Psoas muscle (tissue), 8 donors: Measurements from ENCODE around the gene OR13J1. TPM values are rescaled to one million over a fixed set of nuclear protein-coding genes. Genes with fewer than 3 reads are reported as not detected.

Experiments used
- ATAC-seq, 4 donors: fragments of 200-7000 bp; cut with Tn5 transposase; one replicate each; pipeline ENCODE4 v1.9.1; 2020; ENCODE audit warnings: moderate library complexity in 3 of 4, mild to moderate bottlenecking in 2 of 4
- DNase-seq, 2 donors: peaks; one replicate each; pipeline ENCODE4 v3.0.0-alpha.2; 2020
- H3K27ac ChIP-seq: fragments of 200-600 bp; one replicate; pipeline ENCODE4 v1.8.0; 2022
- H3K27me3 ChIP-seq, 3 donors: fragments of 200-600 bp in 1 of 3; one replicate each; pipeline versions ENCODE4 v1.6.1 to v1.8.0; 2013 to 2022; ENCODE audit warnings: low read length in 2 of 3, mild to moderate bottlenecking in 2 of 3, moderate library complexity in 1 of 3; ENCODE audit not compliant: insufficient read depth in 3 of 3
- H3K36me3 ChIP-seq, 2 donors: fragments of 200-600 bp in 1 of 2; one replicate each; pipeline versions ENCODE4 v1.6.1 to v1.8.0; 2013 to 2022; ENCODE audit warnings: low read depth in 1 of 2, mild to moderate bottlenecking in 1 of 2, moderate library complexity in 1 of 2; ENCODE audit not compliant: insufficient read depth in 1 of 2
- H3K4me1 ChIP-seq: fragments of 200-600 bp; one replicate; pipeline ENCODE4 v1.8.0; 2022
- H3K4me3 ChIP-seq: fragments of 200-600 bp; one replicate; pipeline ENCODE4 v1.8.0; 2022; ENCODE audit warnings: mild to moderate bottlenecking
- H3K9me3 ChIP-seq: fragments of 200-600 bp; one replicate; pipeline ENCODE4 v1.8.0; 2022
- CTCF ChIP-seq: fragments of 200-600 bp; IDR thresholded peaks from one replicate; pipeline ENCODE4 v1.8.0; 2022; ENCODE audit warnings: antibody characterized with exemption
- WGBS, 3 donors: extraction: QIAGEN DNeasy Blood & Tissue Kit; methylation state at CpG; one replicate each; pipeline versions ENCODE4 v1.1.6 to v1.1.7; 2013; 5-methylcytosine and 5-hydroxymethylcytosine counted together
- intact Hi-C, 2 donors: fragments of 100-400 bp; cut with DNase I; formaldehyde crosslinking; loops; one replicate each; pipeline versions ENCODE4 v1.11.0 to v1.14.2; 2022
- polyA plus RNA-seq, 3 donors: library from polyadenylated mRNA; stranded (reverse); fragments of 200-250 nt; gene quantifications; one replicate each; pipeline ENCODE4 v1.2.3, GENCODE V29; 2013
- total RNA-seq, 4 donors: library from RNA; stranded (reverse); fragmentation: NEBNext Ultra II Directional in 2 of 4; extraction: Animal tissue kit (Norgen Biotek cat#: 25700) in 2 of 4; gene quantifications; one replicate each; pipeline versions ENCODE4 v1.2.1 to v1.2.4, GENCODE V29; 2021 to 2023
- donor health status: healthy with polysubstance abuse.
- donor health status: DM: no; HTN: no; CAD: no; lungs with moderate emphysema.
- donor health status: Bipolar disorder and iron deficiency.
- donor health status: healthy.
- donor health status: DM: yes; HTN: yes; CAD: no.
- donor health status: DM: no; HTN: no; CAD: no.
- donor health status: DM: no; HTN: no; CAD: no.
- donor health status: DM: yes; HTN: yes; CAD: no.

The OR13J1 gene
- total and polyA plus RNA-seq, 7 donors: not detected

GRCh38 chr9:35829764-35830096 is 40.5 kb downstream of the OR13J1 start:
- Histone ChIP-seq H3K4me3 (peak overlapping the region; percentile 91), H3K36me3 (no peaks in the 10 kb centered on the region), H3K4me1 (peaks cover 46% of the 10 kb centered on the region), H3K27me3 (no peaks in the 10 kb centered on the region), H3K27ac (peak overlapping the region; percentile 99), H3K9me3 (no peaks in the 10 kb centered on the region)
- WGBS, 3 donors: 10 to 40% (median 23%) methylated on average over 2 of the region's 2 CpGs
- DNase-seq: no peak
- no peak for ATAC-seq
- intact Hi-C loops: no loop called here
- TF ChIP-seq CTCF: no peak

GRCh38 chr9:35829084-35829763 is 41.0 kb downstream of the OR13J1 start, which contains the start of gene TMEM8B:
TMEM8B (plus strand) TSS chr9:35829228; CDS start chr9:35829448, 220 bp downstream.
- WGBS, 3 donors: 1 to 2% (median 1%) methylated on average over 21 to 53 of the region's 53 CpGs
- H3K4me1 ChIP-seq: peaks cover 41% of the 10 kb centered on the region
- peak; percentile 97 to 98 for DNase-seq

GRCh38 chr9:35828716-35829083 is 41.5 kb downstream of the OR13J1 start, which contains the start of gene FAM221B:
FAM221B (minus strand) TSS chr9:35828732; CDS start chr9:35826161, 2,571 bp downstream.
- no peaks in the 10 kb centered on the region for H3K27me3 ChIP-seq
- no peak for TF ChIP-seq CTCF
- no peaks in the 10 kb centered on the region for H3K36me3 ChIP-seq
- ATAC-seq (peak in 2 of 4 donors; percentile 1 to 4), DNase-seq (no peak)
- 2 to 4% (median 3%) methylated on average over 21 of the region's 21 CpGs for WGBS, 3 donors
- H3K9me3 ChIP-seq: no peaks in the 10 kb centered on the region
- H3K4me1 ChIP-seq: peaks cover 38% of the 10 kb centered on the region
- peak within 1 kb of the TSS; percentile 99 for H3K27ac ChIP-seq
- peak within 1 kb of the TSS; percentile 91 for H3K4me3 ChIP-seq
- intact Hi-C loops: no loop called here

More at GRCh38 chr9:35829084-35829763, 41.0 kb downstream of the OR13J1 start, which contains the start of gene TMEM8B:
- Histone ChIP-seq H3K36me3 (no peaks in the 10 kb centered on the region), H3K27ac (peak within 1 kb of the TSS; percentile 99), H3K27me3 (no peaks in the 10 kb centered on the region), H3K4me3 (peak within 1 kb of the TSS; percentile 91), H3K9me3 (no peaks in the 10 kb centered on the region)
- intact Hi-C loops: no loop called here
- peak; percentile 88 to 90 (median 90) for ATAC-seq
- no peak for TF ChIP-seq CTCF

GRCh38 chr9:35827486-35827885 is 42.7 kb downstream of the OR13J1 start:
- DNase-seq (no peak), ATAC-seq (no peak)
- H3K27me3 ChIP-seq: no peaks in the 10 kb centered on the region
- no peak overlapping the region for H3K27ac ChIP-seq
- no peaks in the 10 kb centered on the region for H3K36me3 ChIP-seq
- intact Hi-C loops: loop anchor here (2.0 kb wide), 1 partner anchor 55 kb away; no protein-coding TSS in a partner anchor
- TF ChIP-seq CTCF: no peak
- no peak overlapping the region for H3K4me3 ChIP-seq
- H3K4me1 ChIP-seq: peaks cover 26% of the 10 kb centered on the region
- no peaks in the 10 kb centered on the region for H3K9me3 ChIP-seq
- WGBS, 3 donors: 74 to 90% (median 80%) methylated on average over 3 of the region's 3 CpGs
